ENCODE data around the gene CCL17.

DNA sequence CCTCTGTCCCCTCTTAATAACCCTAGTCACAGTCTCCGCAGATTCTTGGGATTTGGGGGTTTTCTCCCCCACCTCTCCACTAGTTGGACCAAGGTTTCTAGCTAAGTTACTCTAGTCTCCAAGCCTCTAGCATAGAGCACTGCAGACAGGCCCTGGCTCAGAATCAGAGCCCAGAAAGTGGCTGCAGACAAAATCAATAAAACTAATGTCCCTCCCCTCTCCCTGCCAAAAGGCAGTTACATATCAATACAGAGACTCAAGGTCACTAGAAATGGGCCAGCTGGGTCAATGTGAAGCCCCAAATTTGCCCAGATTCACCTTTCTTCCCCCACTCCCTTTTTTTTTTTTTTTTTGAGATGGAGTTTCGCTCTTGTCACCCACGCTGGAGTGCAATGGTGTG is 40.4 kb upstream of the CCL17 start:
- TF ChIP-seq POLR2A (IDR thresholded peaks at IDR 0.05) (no peak), EP300 (IDR thresholded peaks at IDR 0.05) (no peak)
- TF ChIP-seq, protein P1, sequence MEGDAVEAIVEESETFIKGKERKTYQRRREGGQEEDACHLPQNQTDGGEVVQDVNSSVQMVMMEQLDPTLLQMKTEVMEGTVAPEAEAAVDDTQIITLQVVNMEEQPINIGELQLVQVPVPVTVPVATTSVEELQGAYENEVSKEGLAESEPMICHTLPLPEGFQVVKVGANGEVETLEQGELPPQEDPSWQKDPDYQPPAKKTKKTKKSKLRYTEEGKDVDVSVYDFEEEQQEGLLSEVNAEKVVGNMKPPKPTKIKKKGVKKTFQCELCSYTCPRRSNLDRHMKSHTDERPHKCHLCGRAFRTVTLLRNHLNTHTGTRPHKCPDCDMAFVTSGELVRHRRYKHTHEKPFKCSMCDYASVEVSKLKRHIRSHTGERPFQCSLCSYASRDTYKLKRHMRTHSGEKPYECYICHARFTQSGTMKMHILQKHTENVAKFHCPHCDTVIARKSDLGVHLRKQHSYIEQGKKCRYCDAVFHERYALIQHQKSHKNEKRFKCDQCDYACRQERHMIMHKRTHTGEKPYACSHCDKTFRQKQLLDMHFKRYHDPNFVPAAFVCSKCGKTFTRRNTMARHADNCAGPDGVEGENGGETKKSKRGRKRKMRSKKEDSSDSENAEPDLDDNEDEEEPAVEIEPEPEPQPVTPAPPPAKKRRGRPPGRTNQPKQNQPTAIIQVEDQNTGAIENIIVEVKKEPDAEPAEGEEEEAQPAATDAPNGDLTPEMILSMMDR (IDR thresholded peaks at IDR 0.05) = no peak

All from suprapubic skin (tissue), 3 donors.